Thoracic aorta (tissue), 2 donors: ENCODE results near the gene FTO. TPM values are rescaled to one million over a fixed set of nuclear protein-coding genes. Genes with fewer than 3 reads are reported as not detected.
"Not testable (repeated sequence)": the region's sequence is repeated elsewhere in the genome, so short reads cannot be mapped to it uniquely, and the experiment has no call there.

Experiments
- ATAC-seq: fragments of 150-250 bp; one replicate; pipeline ENCODE4 v1.8.0; 2017; ENCODE audit warnings: low read depth; ENCODE audit not compliant: insufficient number of reproducible peaks, low FRiP score
- DNase-seq: peaks from one replicate; pipeline ENCODE4 v3.0.0-alpha.2; 2020; ENCODE audit warnings: low spot score
- H3K27ac ChIP-seq, 2 donors: fragments of 200-600 bp; sonication (generic); 1 replicate in 1 of 2; 2 replicates in 1 of 2; pipeline ENCODE4 v1.5.1; 2016; ENCODE audit warnings: mild to moderate bottlenecking in 2 of 2, moderate library complexity in 2 of 2
- H3K27me3 ChIP-seq: fragments of 200-600 bp; sonication (generic); replicated peaks from 2 replicates; pipeline ENCODE4 v1.6.0; 2016; ENCODE audit warnings: mild to moderate bottlenecking; ENCODE audit not compliant: insufficient read depth
- H3K36me3 ChIP-seq: fragments of 200-600 bp; sonication (generic); one replicate; pipeline ENCODE4 v1.5.1; 2016
- H3K4me1 ChIP-seq, 2 donors: fragments of 200-600 bp; sonication (generic); 1 replicate in 1 of 2; 2 replicates in 1 of 2; pipeline versions ENCODE4 v1.5.1 to v1.6.0; 2016; ENCODE audit warnings: low read depth in 2 of 2, mild to moderate bottlenecking in 1 of 2; ENCODE audit not compliant: control insufficient read depth in 1 of 2
- H3K4me3 ChIP-seq: fragments of 200-600 bp; sonication (generic); 2 replicates; pipeline ENCODE4 v1.5.1; 2016; ENCODE audit warnings: mild to moderate bottlenecking
- H3K9me3 ChIP-seq: fragments of 200-600 bp; sonication (generic); 2 replicates; pipeline ENCODE4 v1.5.1; 2016
- CTCF ChIP-seq: fragments of 200-600 bp; sonication (generic); IDR thresholded peaks from one replicate; pipeline ENCODE4 v1.5.1; 2019; ENCODE audit warnings: antibody characterized with exemption
- total RNA-seq, 2 donors: library from RNA; depleted of rRNA; stranded (reverse); fragments of >200 nt; gene quantifications; one replicate each; pipeline versions ENCODE4 v1.1.0 to v1.2.3, GENCODE V29; 2016

Gene FTO
- total RNA-seq, 2 donors from 2014 or later: 99.6 to 103 TPM

GRCh38 chr16:53678756-53679343, 25.1 kb upstream of the FTO start:
- H3K27me3 ChIP-seq: no peaks in the 10 kb centered on the region
- no peaks in the 10 kb centered on the region for H3K36me3 ChIP-seq
- no peak overlapping the region for H3K27ac ChIP-seq
- H3K4me1 ChIP-seq: no peaks in the 10 kb centered on the region
- no peaks in the 10 kb centered on the region for H3K9me3 ChIP-seq
- no peak for ATAC-seq
- no peak overlapping the region for H3K4me3 ChIP-seq
- TF ChIP-seq CTCF: no peak
- no peak for DNase-seq

DNA sequence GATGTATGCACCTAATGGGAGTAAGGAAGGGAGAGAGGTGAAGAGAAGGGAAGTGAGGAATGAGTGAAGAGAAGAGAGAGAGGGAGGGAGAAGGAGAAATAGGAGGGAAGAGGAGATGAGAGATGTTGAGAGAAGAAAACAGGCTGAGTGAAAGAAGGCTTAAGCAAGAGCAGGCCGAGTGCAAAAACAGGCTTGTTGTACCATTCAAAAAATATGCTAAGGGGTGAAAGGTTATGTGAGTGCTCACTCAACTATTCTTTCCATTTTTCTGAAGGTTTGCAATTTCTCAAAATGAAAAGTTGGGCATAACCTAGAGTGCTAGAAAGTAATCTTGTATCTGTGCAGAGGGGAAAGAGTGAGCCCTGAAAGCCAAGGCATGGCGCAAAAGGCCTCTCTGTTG, 23.2 kb upstream of the FTO start:
- DNase-seq (no peak), ATAC-seq (no peak)
- Histone ChIP-seq H3K4me3 (no peak overlapping the region), H3K9me3 (no peaks in the 10 kb centered on the region), H3K27ac (no peak overlapping the region), H3K36me3 (no peaks in the 10 kb centered on the region), H3K4me1 (no peaks in the 10 kb centered on the region), H3K27me3 (no peaks in the 10 kb centered on the region)
- no peak for TF ChIP-seq CTCF

GRCh38 chr16:53681354-53681753, 22.6 kb upstream of the FTO start:
- no peak for TF ChIP-seq CTCF
- Histone ChIP-seq H3K9me3 (no peaks in the 10 kb centered on the region), H3K36me3 (no peaks in the 10 kb centered on the region), H3K4me1 (no peaks in the 10 kb centered on the region), H3K27me3 (no peaks in the 10 kb centered on the region), H3K27ac (no peak overlapping the region), H3K4me3 (no peak overlapping the region)
- DNase-seq: no peak
- no peak for ATAC-seq

DNA sequence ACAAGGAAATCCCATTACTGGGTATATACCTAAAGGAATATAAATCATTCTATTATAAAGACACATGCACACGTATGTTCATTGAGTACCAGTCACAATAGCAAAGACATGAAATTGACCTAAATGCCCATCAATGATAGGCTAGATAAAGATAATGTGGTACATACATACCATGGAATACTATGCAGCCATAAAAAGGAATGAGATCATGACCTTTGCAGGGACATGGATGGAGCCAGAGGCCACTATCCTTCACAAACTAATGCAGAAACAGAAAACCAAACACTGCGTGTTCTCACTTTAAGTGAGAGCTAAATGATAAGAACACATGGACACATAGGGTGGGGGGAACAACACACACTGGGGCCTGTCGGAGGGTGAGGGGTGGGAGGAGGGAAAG, 18.6 kb upstream of the FTO start:
- H3K27ac ChIP-seq, H3K4me1 ChIP-seq, H3K4me3 ChIP-seq, H3K27me3 ChIP-seq, DNase-seq, H3K36me3 ChIP-seq, H3K9me3 ChIP-seq, ATAC-seq: not testable (repeated sequence)

- Histone ChIP-seq H3K4me1 (no peaks in the 10 kb centered on the region), H3K9me3 (no peaks in the 10 kb centered on the region), H3K4me3 (no peak overlapping the region), H3K27me3 (no peaks in the 10 kb centered on the region), H3K27ac (no peak overlapping the region), H3K36me3 (no peaks in the 10 kb centered on the region)
- no peak for TF ChIP-seq CTCF
- ATAC-seq (no peak), DNase-seq (no peak)
These were observed 17.2 kb upstream of the FTO start for GRCh38 chr16:53686710-53687109.

DNA sequence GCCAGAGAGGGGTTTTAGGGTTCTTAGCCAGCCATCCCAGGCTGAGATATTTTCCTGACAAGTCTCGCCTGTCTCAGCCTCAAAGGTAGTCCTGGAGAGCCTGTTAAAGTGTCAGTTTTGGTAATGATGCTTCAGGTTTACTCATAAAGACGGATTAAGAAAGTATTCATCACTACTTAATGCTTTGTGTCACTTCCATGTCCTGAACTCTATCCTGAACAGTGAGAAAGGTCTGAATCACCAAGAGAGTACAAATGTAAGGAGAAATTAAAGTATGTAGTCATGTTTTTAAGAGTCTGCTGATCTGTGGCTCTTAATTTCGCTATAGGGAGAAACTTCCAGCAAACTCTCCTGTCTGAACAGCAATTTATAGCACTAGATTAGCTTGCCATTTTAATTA, 14.3 kb upstream of the FTO start:
- ATAC-seq: no peak
- no peak for TF ChIP-seq CTCF
- H3K27ac ChIP-seq: no peak overlapping the region

More for the DNA sequence above, 14.3 kb upstream of the FTO start:
- no peaks in the 10 kb centered on the region for H3K36me3 ChIP-seq
- DNase-seq: no peak
- H3K9me3 ChIP-seq: no peaks in the 10 kb centered on the region
- H3K27me3 ChIP-seq: no peaks in the 10 kb centered on the region
- no peaks in the 10 kb centered on the region for H3K4me1 ChIP-seq
- H3K4me3 ChIP-seq: no peak overlapping the region
